ENCODE results near the gene CWC25.

DNA sequence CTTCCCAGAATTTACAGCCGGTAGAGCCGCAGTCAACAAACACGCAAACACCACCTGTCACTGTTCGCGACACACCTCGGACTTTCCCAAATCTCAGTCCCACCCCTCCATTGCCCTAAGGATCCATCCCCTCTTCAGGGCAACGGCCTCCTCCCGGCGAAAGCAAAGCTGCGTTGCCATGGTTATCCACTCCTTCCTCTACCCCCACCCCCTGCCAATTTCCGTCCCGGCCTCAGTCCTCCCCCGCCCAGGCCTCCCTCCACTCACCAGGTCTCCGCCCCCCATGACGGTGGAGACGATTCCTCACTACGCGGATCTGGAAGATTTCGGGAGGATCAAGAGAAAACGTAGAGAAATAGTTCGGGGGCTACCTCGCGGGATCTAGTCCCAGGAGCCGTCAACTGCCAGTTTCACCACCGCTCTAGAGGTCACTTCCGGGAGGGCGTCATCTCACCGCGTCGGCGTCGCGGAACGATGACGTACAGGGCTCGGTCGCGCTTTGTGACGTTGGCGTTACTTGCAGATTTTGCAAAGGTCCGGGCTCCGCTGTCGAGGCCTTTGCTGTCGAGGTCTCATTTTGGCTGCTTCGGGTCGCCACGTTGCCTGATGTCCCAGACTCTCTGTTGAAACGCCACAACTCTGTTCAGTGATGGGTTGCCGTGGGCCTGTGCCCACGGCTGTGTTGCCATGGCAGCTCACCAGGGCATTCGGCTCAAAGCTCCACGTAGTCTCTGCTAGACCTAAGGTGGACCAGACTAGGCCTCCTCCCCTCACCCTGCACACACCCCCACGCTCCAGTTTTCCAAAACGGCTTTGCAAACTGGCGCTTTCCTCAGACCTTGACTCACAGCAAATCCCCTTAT lies at the start of gene CWC25:
- TF ChIP-seq CTCF (IDR thresholded peaks at IDR 0.05) (no peak), ZFX (IDR thresholded peaks at IDR 0.05; ENCODE audit: borderline replicate concordance) (no peak)

Measured in 22Rv1 (cell line).